NCI-H146 (cell line): ENCODE data around the gene DTX1.

ENCODE experiments used
- DNase-seq: peaks from one replicate; lab custom pipeline; 2025; lab: John Stamatoyannopoulos, UW

The DTX1 gene

DNA sequence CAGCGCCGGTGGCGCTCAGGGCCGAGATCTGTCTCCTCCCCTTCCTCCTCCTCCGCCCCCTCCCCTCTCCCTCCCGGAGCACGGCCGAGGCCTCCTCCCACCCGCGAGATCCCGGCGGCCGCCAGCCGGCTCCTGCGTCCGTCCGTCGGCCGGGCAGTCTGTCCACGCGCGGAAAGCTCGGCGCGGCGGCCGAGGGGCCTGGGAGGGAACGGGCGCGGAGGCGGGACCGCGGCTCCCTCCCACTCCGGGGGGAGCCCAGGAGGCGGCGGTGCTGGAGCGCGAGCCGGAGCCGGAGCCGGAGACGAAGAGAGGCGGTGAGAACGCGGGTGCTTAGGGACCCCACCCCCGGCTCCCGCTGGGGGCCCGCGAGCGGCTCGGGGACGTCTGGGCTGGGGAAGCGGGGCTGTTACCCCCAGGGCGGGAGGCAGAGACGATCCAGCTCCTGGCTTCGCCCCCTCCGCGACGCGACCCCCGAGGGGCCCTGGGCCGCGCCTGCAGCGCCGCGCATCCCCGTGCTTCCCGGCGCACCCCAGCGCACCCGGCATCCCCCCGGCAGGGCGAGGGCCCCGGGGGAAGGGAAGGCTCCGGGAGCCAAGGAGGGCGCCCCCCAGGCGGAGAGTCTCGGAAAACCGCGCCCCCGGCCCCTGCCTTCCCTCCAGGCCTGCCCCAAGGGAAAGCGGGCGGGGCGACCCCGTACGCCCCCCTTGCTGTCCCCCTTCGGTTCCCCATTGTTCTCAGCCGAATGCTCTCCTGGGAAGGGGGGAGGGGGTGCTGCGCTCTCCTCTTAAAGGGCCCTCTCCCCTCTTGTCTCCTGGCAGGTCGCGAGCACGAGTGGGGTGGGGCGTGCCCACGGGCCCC lies at the start of gene DTX1:
Gene DTX1 (plus strand): TSS at position 100 of the 858 bp plus-strand sequence. CDS start 1,463 bp downstream, outside the sequence.
- DNase-seq = peak; percentile 41

GRCh38 chr12:113007166-113007565 lies 49.4 kb upstream of the DTX1 start:
- DNase-seq = no peak

GRCh38 chr12:113010701-113011100 lies 45.8 kb upstream of the DTX1 start:
- no peak for DNase-seq

DNA sequence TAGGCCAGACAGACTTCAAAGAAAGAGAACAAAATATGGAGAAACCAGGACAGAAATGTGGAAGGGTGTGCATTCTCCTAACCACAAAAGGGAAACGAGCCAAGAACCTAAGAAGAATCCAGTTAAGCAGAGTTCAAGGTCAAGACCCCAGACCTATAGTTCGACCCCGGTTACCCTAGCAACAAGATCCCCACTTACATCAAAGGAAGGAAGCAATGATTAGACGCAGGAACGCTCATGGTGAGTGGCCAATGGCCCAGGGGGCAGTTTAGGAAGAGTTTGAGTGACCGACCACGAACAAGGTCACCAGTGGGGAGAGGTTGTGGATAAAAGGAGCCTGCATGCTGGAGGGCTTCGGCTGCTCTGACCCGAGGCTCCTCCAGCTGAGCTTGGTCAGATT lies 42.0 kb upstream of the DTX1 start:
- DNase-seq = no peak

GRCh38 chr12:113016796-113017195 lies 39.7 kb upstream of the DTX1 start:
- DNase-seq = no peak

GRCh38 chr12:113019025-113019424 lies 37.5 kb upstream of the DTX1 start:
- no peak for DNase-seq

DNA sequence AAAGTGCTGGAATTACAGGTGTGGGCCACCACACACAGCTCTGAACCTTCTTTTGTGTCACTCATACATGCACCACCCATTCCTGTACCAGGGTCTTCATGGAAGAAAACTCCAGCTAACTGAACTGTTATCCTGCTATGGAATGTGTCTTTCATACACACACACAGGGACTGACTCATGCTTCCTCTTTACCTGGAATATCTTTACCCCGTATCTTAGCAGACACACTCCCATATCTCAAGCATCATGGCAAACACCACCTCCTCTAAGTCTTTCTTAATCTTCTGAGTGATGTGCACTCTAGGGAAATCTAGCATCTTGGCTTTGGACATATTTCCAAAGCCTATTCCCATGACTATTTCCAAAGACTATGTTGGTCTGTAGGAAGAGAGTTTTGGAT lies 35.0 kb upstream of the DTX1 start:
- no peak for DNase-seq

DNA sequence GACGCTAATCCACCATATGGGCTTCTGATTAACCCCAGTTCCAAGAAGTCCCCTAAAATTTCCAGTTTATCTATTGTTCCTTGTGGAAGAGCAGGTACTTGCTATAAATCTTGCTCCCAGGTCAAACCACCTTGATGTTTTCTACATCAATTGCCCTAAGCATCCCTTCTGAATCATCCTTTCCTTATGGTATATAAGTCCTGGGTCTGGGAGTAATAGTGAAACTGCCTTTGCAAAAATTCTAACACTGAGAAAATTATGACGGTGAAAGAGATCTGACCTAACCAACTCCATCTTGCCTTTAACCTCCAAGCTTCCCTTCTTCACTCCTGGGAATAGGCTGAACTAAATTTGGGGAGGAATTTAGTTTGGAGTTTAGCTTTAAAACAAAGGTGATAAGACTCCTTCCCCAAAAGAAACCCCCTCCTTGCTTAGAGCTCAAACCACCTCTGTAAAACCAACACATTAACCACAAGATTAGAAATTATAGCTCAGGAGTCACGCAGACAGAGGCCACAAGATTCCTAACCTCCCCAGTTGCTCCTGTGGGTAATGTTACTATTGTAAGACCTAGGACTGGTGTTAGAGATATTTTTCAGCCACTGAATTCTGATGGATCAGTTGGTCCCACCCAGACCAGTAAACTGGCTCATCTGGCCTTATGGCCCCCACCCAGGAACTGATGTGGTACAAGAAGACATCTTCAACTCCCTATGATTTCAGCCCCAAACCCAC lies 33.8 kb upstream of the DTX1 start:
- DNase-seq = no peak

- DNase-seq = no peak
Observed at GRCh38 chr12:113027726-113028125, 28.8 kb upstream of the DTX1 start.

- peak; percentile 82 for DNase-seq
Observed at GRCh38 chr12:113030875-113031525, 25.5 kb upstream of the DTX1 start.

DNA sequence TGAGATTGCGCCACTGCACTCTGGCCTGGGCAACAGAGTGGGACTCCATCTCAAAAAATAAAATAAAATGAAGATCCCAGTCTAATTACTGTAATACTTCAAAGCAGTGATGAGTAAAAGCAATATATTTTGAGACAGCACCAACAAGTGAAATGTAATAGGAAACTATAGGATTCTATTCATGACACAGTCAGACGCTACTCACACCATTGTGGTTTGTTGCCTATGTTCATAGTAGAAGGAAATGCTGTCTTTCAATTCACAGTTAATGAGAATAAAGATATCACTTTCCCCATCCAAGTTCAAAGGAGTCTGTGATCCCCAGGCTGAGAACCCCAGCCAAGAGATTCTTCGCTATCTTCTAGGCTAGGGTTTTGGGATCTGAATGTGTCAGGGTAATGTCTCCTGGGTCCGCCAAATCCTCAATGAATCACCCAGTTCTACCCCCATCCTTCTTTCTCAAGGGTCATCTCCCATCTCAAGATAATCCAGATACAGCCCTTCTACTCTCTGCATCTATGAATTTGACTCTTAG lies 16.6 kb upstream of the DTX1 start:
- no peak for DNase-seq

- no peak for DNase-seq
Observed at GRCh38 chr12:113040722-113041171, 15.8 kb upstream of the DTX1 start.

- no peak for DNase-seq
Observed at GRCh38 chr12:113041560-113041959, 15.0 kb upstream of the DTX1 start.

DNA sequence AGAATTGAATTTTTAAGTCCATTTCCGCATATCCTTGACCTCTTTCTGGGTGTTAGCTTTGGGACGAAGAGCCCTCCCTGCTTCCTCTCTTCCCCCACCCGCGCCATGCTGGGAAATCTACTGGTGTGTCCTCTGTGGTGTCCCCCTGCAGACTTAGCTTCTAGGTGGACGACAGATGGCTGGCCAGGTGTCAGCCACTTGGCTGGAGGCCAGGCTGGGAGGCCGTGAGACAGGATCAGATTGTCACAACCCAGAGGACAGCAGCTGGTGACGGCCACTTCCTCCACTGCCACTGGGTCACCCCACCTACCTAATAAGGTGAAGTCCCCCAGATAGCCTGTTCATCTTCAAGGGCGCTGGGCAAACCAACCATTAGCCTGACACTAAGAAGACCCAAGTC lies 13.3 kb upstream of the DTX1 start:
- peak; percentile 71 for DNase-seq

- no peak for DNase-seq
Observed at GRCh38 chr12:113044516-113044915, 12.0 kb upstream of the DTX1 start.

GRCh38 chr12:113048716-113049127 lies 7.8 kb upstream of the DTX1 start:
- peak; percentile 65 for DNase-seq

DNA sequence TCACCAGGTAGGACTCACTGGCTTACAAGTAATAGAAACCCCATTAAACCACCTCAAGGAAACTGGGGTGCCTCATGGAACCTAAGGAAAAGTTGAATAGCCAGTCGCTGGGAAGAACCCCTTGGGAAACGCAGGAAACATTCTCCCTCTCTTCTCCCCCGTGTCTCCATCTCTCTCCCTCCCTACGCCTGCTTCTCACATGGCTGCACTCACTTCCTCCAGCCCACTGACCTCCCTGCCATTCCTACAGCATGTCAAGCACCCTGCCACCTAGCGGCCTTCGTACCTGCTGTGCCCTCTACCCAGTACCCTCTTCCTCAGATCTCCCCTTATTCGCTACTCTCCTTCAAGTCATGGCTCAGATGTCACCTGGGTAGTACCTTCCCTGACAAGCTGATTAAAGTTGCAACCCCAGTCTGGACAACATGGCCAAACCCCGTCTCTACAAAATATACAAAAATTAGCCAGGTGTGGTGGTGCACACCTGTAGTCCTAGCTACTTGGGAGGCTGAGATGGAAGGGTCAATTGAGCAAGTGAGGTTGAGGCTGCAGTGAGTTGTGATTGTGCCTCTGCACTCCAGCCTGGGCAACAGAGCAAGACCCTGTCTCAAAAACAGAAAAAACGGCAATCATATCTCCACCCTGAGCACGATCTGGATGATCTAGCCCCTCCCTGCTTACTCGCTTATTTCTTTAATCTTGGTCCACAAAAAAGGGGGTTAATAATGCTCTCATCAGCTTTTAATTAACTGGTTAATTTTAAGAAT lies 6.4 kb upstream of the DTX1 start:
- peak; percentile 23 for DNase-seq

DNA sequence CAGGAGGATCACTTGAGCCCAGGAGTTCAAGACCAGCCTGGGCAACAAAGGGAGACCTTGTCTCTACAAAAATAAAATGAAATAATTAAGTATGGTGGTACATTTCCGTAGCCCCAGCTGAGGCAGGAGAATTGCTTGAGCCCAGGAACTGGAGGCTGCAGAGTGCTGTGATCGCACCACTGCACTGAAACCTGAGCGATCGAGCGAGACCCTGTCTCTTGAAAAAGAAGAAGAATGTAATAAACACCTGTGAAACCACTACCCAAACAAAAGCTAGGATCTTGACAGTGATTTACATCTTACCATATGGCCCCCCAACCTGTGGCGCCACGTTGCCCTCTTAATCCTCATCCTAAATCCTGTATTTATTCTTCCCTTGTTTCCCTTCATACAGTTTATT lies 5.7 kb upstream of the DTX1 start:
- no peak for DNase-seq

DNA sequence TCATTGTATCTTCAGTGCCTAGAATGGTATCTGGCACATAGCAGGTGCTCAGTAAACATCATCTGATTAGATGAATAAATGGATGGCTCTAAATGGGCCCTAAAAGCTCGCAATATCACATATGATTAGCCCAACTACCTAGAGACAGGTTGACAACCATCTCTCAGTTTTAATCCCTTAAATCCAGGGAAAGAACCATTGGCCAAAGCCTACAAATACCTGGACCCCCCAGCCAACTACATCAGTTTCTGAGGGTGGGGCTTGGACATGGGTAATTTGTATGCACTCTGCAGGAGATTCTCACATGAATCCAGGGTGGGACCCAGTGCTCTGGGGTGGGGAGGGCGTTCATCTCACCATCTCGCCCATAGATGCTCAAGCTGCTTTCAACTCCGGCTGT lies 4.8 kb upstream of the DTX1 start:
- no peak for DNase-seq

DNA sequence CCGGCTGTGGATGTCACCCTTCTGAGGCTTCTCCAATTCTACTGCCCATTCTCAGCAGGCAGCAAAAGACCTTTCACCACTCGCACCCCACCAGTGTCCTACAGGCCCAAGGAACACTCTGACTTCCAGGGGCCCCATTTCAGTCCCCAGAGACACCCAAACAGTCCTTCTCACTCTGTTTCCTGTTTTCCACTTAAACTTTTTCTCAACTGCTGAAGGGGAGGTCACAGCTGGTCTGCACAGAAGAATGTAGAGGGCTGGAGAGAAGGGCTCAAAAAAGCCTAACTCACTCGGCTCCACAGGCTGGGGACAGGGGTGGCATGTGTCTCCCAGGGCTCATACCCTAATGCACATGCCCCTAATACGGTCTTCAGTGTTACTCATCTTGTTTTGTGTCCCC lies 4.2 kb upstream of the DTX1 start:
- no peak for DNase-seq

- DNase-seq = no peak
Observed at GRCh38 chr12:113054948-113055486, 1.5 kb upstream of the DTX1 start.
